WERI-Rb-1 (cell line): Measurements from ENCODE around the gene NAA20.

Experiments
- DNase-seq: peaks from one replicate; pipeline ENCODE4 v3.0.0-alpha.2; 2020
- H3K27ac ChIP-seq: fragments of 250-450 bp; sonication (Bioruptor Pico); 2 replicates; pipeline ENCODE4 v1.5.1; 2020; ENCODE audit warnings: mild to moderate bottlenecking, moderate library complexity
- H3K27me3 ChIP-seq: fragments of 250-450 bp; sonication (Bioruptor Pico); 2 replicates; pipeline ENCODE4 v1.5.1; 2021; ENCODE audit warnings: mild to moderate bottlenecking, low read depth, moderate library complexity; ENCODE audit not compliant: insufficient read depth, severe bottlenecking
- H3K36me3 ChIP-seq: fragments of 250-450 bp; sonication (Bioruptor Pico); 2 replicates; pipeline ENCODE4 v1.5.1; 2020; ENCODE audit warnings: mild to moderate bottlenecking, moderate library complexity
- H3K4me3 ChIP-seq: 2 replicates; pipeline ENCODE4 v1.5.1; 2011; ENCODE audit warnings: low read depth, mild to moderate bottlenecking, control low read depth, low read length
- H3K9me3 ChIP-seq: fragments of 250-450 bp; sonication (Bioruptor Pico); 2 replicates; pipeline ENCODE4 v1.5.1; 2021; ENCODE audit warnings: mild to moderate bottlenecking, moderate library complexity; ENCODE audit not compliant: severe bottlenecking
- TF ChIP-seq, protein P1 (sequence below): IDR thresholded peaks from 2 replicates; pipeline ENCODE4 v1.5.1; 2011; ENCODE audit warnings: low read depth, mild to moderate bottlenecking, control low read depth, inconsistent platforms, low read length

Gene NAA20

GRCh38 chr20:20076297-20077065, 59.3 kb downstream of the NAA20 start:
- H3K36me3 ChIP-seq: no peaks in the 10 kb centered on the region
- DNase-seq: no peak

GRCh38 chr20:20078041-20078440, 60.9 kb downstream of the NAA20 start:
- Histone ChIP-seq H3K27me3 (no peaks in the 10 kb centered on the region), H3K36me3 (no peaks in the 10 kb centered on the region), H3K9me3 (no peaks in the 10 kb centered on the region), H3K4me3 (no peak overlapping the region), H3K27ac (no peak overlapping the region)
- no peak for DNase-seq
- TF ChIP-seq, protein P1, sequence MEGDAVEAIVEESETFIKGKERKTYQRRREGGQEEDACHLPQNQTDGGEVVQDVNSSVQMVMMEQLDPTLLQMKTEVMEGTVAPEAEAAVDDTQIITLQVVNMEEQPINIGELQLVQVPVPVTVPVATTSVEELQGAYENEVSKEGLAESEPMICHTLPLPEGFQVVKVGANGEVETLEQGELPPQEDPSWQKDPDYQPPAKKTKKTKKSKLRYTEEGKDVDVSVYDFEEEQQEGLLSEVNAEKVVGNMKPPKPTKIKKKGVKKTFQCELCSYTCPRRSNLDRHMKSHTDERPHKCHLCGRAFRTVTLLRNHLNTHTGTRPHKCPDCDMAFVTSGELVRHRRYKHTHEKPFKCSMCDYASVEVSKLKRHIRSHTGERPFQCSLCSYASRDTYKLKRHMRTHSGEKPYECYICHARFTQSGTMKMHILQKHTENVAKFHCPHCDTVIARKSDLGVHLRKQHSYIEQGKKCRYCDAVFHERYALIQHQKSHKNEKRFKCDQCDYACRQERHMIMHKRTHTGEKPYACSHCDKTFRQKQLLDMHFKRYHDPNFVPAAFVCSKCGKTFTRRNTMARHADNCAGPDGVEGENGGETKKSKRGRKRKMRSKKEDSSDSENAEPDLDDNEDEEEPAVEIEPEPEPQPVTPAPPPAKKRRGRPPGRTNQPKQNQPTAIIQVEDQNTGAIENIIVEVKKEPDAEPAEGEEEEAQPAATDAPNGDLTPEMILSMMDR: no peak

More at GRCh38 chr20:20076297-20077065, 59.3 kb downstream of the NAA20 start:
- H3K27me3 ChIP-seq: no peaks in the 10 kb centered on the region
- no peak overlapping the region for H3K27ac ChIP-seq
- no peak overlapping the region for H3K4me3 ChIP-seq
- no peaks in the 10 kb centered on the region for H3K9me3 ChIP-seq
- TF ChIP-seq, protein P1: no peak

DNA sequence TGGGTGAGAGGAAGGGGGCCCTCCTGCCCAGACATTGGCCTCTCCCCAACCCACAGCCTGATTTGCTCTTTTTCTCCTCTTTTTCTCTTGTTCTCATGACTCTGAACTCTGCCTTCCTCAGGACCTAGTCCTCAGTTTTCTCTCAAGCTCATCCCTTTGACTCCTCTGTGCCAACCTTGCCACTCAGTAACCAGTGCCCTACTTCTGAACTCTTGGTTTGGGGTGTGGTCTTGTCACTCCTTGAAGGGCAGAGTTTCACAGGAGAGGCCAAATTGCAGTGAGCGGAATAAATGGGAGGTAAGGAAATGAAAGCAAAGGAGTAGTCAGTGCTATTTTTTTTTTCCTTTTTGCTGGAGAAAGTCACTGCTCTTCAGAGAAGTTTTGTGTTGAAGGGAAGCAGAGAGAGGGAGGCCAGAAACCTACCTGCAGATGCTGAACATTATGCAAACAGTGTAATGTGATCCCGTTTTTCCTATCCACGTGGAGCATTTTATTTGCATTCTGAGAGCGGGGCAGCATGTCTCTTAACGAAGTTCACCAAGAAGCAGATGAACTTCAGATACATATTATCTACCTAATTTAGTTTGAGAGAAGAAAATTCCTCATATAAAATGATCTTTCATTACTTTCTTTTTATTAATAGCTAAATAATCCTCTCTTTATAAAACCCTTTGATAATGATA, 62.1 kb downstream of the NAA20 start:
- H3K36me3 ChIP-seq: no peaks in the 10 kb centered on the region
- no peaks in the 10 kb centered on the region for H3K9me3 ChIP-seq
- DNase-seq: no peak
- H3K4me3 ChIP-seq: no peak overlapping the region
- H3K27ac ChIP-seq: no peak overlapping the region
- no peaks in the 10 kb centered on the region for H3K27me3 ChIP-seq
- TF ChIP-seq, protein P1: no peak
